GM12865 (cell line): ENCODE measurements around the gene RXRG.

Experiments
- DNase-seq: peaks from one replicate; pipeline ENCODE4 v3.0.0; 2010; ENCODE audit warnings: low read depth
- H3K4me3 ChIP-seq: 2 replicates; pipeline ENCODE4 v1.5.1; 2011; ENCODE audit warnings: mild to moderate bottlenecking, low read depth, low read length, control low read depth
- TF ChIP-seq, protein P1 (sequence below): IDR thresholded peaks from 2 replicates; pipeline ENCODE4 v1.5.1; 2011; ENCODE audit warnings: low read length, control low read depth, low read depth, inconsistent platforms; ENCODE audit not compliant: insufficient read depth; ENCODE audit errors: missing control alignments

Gene RXRG

DNA sequence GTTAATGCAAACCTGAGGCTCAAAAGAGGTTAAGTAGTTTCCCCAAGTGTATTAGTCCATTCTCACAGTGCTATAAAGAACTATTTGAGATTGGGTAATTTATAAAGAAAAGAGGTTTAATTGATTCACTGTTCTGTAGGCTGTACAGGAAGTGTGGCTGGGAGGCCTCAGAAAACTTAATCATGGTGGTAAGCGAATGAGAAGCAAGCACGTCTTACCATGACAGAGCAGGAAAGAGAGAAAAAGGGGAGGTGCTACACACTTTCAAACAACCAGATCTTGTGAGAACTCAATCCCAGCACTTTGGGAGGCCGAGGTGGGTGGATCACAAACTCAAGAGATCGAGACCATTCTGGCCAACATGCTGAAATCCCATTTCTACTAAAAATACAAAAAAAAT lies 38.5 kb upstream of the RXRG start:
- no peak for DNase-seq
- H3K4me3 ChIP-seq: no peak overlapping the region
- TF ChIP-seq, protein P1, sequence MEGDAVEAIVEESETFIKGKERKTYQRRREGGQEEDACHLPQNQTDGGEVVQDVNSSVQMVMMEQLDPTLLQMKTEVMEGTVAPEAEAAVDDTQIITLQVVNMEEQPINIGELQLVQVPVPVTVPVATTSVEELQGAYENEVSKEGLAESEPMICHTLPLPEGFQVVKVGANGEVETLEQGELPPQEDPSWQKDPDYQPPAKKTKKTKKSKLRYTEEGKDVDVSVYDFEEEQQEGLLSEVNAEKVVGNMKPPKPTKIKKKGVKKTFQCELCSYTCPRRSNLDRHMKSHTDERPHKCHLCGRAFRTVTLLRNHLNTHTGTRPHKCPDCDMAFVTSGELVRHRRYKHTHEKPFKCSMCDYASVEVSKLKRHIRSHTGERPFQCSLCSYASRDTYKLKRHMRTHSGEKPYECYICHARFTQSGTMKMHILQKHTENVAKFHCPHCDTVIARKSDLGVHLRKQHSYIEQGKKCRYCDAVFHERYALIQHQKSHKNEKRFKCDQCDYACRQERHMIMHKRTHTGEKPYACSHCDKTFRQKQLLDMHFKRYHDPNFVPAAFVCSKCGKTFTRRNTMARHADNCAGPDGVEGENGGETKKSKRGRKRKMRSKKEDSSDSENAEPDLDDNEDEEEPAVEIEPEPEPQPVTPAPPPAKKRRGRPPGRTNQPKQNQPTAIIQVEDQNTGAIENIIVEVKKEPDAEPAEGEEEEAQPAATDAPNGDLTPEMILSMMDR: no peak

DNA sequence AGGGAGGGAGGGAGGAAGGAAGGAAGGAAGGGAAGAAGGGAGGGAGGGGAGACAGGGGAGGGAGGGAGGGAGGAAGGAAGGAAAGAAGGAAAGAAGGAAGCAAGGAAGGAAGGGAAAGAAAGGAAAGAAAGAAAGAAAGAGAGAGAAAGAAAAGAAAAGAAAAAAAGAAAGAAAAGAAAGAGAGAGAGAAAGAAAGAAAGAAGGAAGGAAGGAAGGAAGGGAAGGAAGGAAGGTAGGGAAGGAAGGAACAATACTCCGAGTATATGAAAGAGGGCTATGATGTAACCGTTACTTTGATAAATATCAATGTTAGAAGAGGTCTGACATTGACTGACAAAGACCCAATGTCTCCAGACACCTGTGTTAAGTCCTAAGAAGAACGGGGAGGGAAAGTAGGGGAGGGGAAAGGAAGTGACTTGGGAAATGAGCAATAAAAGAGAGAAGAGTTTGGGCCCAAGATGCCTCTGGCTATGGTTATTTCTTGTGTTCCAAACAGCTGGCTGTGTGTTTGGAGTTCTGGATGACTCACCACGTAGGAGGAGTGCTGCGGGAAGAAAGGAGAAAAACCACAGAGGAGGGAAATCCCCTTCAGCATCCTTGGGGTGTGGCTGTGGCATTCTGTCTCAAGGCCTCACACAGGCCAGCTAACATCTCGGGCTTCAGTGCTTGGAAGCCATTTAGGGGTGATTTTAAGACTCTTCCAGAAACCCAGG lies 37.0 kb upstream of the RXRG start:
- TF ChIP-seq, protein P1: no peak
- H3K4me3 ChIP-seq: no peak overlapping the region
- DNase-seq: no peak

DNA sequence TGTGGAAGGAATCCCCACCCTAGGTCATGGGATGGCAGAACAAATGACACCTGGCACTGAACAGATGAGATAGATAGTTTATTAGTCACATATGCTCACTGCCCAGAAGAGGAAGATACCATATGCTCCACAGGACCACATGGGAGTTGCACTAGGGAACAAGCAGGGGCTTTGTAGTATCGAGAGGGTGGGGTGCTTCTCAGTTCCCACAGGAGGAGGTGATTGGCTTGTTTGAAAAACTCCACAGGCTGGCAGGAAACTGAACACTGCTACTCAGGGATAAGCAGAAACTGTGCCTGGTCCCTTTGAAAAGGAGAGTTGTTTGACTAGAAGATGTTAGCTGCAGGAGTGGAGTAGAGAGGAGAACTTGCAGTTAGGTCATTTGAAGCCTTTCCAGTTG lies 31.9 kb upstream of the RXRG start:
- no peak for DNase-seq
- TF ChIP-seq, protein P1: no peak
- no peak overlapping the region for H3K4me3 ChIP-seq

DNA sequence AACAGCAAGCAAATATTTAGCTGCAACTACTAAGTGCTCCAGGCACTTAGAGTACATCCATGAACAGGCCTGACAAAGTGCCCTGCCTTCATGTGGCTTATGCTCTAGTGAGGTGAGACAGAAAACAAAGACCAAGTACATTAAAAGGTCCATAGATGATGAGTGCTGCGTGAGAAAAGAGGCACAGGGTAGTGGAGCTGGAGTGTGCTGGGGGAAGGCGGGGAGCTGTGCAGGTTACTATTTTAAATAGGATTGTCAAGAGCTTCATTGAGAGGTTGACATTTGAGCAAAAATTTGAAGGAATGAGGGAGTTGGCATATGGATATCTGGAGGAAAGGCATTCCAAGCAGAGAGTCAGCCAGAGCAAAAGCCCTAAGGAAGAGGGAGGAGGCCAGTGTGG lies 29.3 kb upstream of the RXRG start:
- DNase-seq: no peak
- H3K4me3 ChIP-seq: no peak overlapping the region
- TF ChIP-seq, protein P1: no peak

DNA sequence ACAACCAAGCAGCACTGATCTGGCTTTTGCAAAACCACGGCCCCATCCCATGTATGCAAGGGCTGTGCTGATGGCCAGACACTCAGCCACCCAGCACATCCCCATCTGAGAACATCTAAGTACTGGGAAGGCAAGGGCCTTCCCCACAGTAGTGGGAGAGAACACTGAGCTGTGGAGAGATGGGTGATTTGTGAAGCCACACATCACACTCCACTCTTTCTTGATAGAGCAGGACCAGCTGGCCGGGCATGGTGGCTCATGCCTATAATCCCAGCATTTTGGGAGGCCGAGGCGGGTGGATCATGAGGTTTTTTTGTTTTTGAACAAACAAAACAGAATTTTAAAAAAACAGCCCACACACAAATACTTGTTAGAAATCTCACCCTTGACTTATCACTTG lies 28.2 kb upstream of the RXRG start:
- H3K4me3 ChIP-seq: no peak overlapping the region
- TF ChIP-seq, protein P1: no peak
- no peak for DNase-seq

DNA sequence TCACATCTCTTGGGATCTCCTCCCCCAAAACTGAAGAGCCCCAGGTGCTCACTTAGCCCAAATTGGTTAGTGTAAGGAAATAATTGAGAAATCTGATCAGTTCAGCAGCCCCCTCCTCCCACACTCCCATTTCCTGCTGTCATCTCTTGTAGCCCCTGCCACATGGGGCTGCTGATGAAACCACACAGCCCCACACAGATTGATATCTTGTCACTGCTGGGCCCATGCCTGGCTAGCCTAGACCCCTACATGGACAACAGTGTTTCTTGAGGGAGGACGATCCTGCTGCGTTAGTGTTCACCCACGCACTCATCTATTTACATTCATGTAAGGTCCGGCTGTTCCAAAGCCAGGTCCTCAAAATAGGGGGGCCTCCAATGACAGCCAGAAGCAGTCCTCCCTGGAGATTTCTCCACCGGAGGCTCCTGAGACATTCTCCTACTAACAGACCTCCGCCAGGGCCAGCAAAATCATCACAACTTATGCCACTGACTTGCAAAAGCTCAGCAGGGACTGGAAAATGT lies 23.9 kb upstream of the RXRG start:
- TF ChIP-seq, protein P1: no peak
- no peak overlapping the region for H3K4me3 ChIP-seq
- DNase-seq: no peak

DNA sequence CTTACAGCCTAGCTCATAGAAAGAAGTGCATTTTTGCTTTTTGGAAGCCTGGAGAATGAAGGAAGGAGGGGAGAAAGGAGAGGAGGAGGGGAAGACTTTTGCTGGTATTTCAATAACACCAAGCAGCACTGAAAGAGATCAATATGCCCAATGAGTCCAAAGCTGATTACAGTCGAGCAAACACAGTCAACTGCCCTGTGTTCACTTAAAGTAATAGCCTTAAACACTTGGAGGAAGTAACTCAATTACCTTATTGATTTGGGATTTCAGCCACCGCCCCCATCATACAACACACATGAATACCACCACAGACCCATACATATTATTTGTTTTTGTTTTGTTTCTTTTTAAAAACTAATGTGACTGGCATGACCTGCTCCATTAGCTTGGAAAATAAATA lies 23.3 kb upstream of the RXRG start:
- no peak overlapping the region for H3K4me3 ChIP-seq
- TF ChIP-seq, protein P1: no peak
- no peak for DNase-seq
